Measurements from ENCODE around the gene ABHD8.

ABHD8 gene

GRCh38 chr19:17268754-17269153 lies 34.5 kb downstream of the ABHD8 start:
- no peak for DNase-seq

GRCh38 chr19:17266975-17267788 lies 36.0 kb downstream of the ABHD8 start, which contains the start of gene BABAM1:
BABAM1 (plus strand) TSS chr19:17267443; CDS start chr19:17268807, 1,364 bp downstream.
- peak; percentile 19 to 99 (median 96) for DNase-seq

GRCh38 chr19:17266589-17266974 lies 36.6 kb downstream of the ABHD8 start:
- no peak for DNase-seq

- no peak for DNase-seq
These were observed 37.2 kb downstream of the ABHD8 start for GRCh38 chr19:17266026-17266425.

- DNase-seq: no peak
These were observed 38.6 kb downstream of the ABHD8 start, which contains the start of gene USHBP1 for GRCh38 chr19:17264641-17264979. USHBP1 (minus strand) TSS chr19:17264745; CDS start chr19:17264299, 446 bp downstream.

GRCh38 chr19:17263712-17264640 lies 39.2 kb downstream of the ABHD8 start:
- no peak for DNase-seq

- no peak for DNase-seq
These were observed 40.7 kb downstream of the ABHD8 start for GRCh38 chr19:17262557-17262956.

GRCh38 chr19:17260842-17261325 lies 42.3 kb downstream of the ABHD8 start:
- DNase-seq: peak in 30 of 56 donors; percentile 4 to 72 (median 22)

- DNase-seq: no peak
These were observed 43.3 kb downstream of the ABHD8 start for GRCh38 chr19:17259934-17260333.

- DNase-seq: no peak
These were observed 44.0 kb downstream of the ABHD8 start for GRCh38 chr19:17259118-17259780.

- DNase-seq: no peak
These were observed 47.1 kb downstream of the ABHD8 start for GRCh38 chr19:17256130-17256529.

- no peak for DNase-seq
These were observed 48.0 kb downstream of the ABHD8 start for GRCh38 chr19:17255150-17255621.

- no peak for DNase-seq
These were observed 48.6 kb downstream of the ABHD8 start for GRCh38 chr19:17254636-17255035.

GRCh38 chr19:17249887-17250548 lies 53.2 kb downstream of the ABHD8 start:
- no peak for DNase-seq

GRCh38 chr19:17248011-17248776 lies 55.0 kb downstream of the ABHD8 start:
- DNase-seq: no peak

- DNase-seq: peak in 7 of 56 donors; percentile 15 to 51 (median 38)
These were observed 56.4 kb downstream of the ABHD8 start for GRCh38 chr19:17246681-17247425.

GRCh38 chr19:17245535-17245984 lies 57.7 kb downstream of the ABHD8 start, which contains the start of gene NR2F6:
NR2F6 (minus strand) TSS chr19:17245919; CDS start chr19:17245220, 699 bp downstream.
- DNase-seq: no peak

GRCh38 chr19:17244618-17245534 lies 58.3 kb downstream of the ABHD8 start:
- peak in 3 of 56 donors; percentile 21 to 26 (median 24) for DNase-seq

Measured in amygdala (tissue), 56 donors.